GM12878 (cell line): Measurements from ENCODE around the gene NOTCH3.

Source experiments
- EP300 ChIP-seq, 2 experiments: fragments of 150-350 bp in 1 of 2; IDR thresholded peaks; 2 replicates each; pipeline ENCODE4 v1.6.1; 2011 to 2012; ENCODE audit warnings: low read depth in 2 of 2, low read length in 2 of 2, borderline replicate concordance in 1 of 2, improper control_type of control experiment in 1 of 2, inconsistent platforms in 1 of 2; ENCODE audit not compliant: control insufficient read depth in 1 of 2
- EZH2 ChIP-seq: IDR thresholded peaks from 2 replicates; pipeline ENCODE4 v1.6.1; 2012; ENCODE audit warnings: low read depth, mild to moderate bottlenecking, control low read depth, inconsistent platforms, low read length, borderline replicate concordance; ENCODE audit not compliant: control insufficient read depth
- JUNB ChIP-seq: IDR thresholded peaks from 2 replicates; pipeline ENCODE4 v1.6.1; 2016; ENCODE audit warnings: antibody characterized with exemption, mild to moderate bottlenecking
- POLR2A ChIP-seq: IDR thresholded peaks from 2 replicates; pipeline ENCODE4 v1.6.1; 2011; ENCODE audit warnings: low read depth, mild to moderate bottlenecking, low read length
- TF ChIP-seq, protein P1 (sequence below), 3 experiments: IDR thresholded peaks in 2 of 3; conservative IDR thresholded peaks in 1 of 3; 2 replicates each; pipeline ENCODE4 v1.5.1; 2011; ENCODE audit warnings: low read depth in 3 of 3, low read length in 3 of 3, mild to moderate bottlenecking in 3 of 3, control low read depth in 2 of 3, moderate library complexity in 2 of 3, inconsistent platforms in 1 of 3, mixed read lengths in 1 of 3; ENCODE audit not compliant: control insufficient read depth in 2 of 3, insufficient read depth in 1 of 3; ENCODE audit errors: extremely low read depth in 1 of 3

DNA sequence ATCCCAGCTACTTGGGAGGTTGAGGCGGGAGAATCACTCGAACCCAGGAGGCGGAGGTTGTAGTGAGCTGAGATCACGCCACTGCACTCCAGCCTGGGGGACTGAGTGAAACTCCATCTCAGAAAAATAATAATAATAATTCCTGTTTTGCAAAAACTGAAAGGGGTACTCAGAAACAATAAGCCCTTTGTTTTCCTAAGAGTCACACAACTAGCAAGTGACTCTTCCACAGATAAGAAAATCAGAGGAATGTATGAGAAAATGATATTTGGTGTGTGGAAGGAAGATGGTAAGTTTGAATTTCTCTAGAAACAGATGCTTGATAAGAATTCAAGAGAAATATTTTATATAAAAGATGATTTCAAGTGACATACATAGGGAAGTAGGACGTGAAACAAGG lies 58.5 kb downstream of the NOTCH3 start:
- TF ChIP-seq POLR2A, result no peak
- TF ChIP-seq, protein P1, sequence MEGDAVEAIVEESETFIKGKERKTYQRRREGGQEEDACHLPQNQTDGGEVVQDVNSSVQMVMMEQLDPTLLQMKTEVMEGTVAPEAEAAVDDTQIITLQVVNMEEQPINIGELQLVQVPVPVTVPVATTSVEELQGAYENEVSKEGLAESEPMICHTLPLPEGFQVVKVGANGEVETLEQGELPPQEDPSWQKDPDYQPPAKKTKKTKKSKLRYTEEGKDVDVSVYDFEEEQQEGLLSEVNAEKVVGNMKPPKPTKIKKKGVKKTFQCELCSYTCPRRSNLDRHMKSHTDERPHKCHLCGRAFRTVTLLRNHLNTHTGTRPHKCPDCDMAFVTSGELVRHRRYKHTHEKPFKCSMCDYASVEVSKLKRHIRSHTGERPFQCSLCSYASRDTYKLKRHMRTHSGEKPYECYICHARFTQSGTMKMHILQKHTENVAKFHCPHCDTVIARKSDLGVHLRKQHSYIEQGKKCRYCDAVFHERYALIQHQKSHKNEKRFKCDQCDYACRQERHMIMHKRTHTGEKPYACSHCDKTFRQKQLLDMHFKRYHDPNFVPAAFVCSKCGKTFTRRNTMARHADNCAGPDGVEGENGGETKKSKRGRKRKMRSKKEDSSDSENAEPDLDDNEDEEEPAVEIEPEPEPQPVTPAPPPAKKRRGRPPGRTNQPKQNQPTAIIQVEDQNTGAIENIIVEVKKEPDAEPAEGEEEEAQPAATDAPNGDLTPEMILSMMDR (IDR thresholded peaks at IDR 0.05 in 2 of 3, conservative IDR thresholded peaks at IDR 0.05 in 1 of 3; ENCODE audit: control insufficient read depth in 2 of 3, extremely low read depth in 1 of 3, insufficient read depth in 1 of 3, low read depth in 3 of 3, low read length in 3 of 3), result no peak
- no peak for TF ChIP-seq JUNB
- TF ChIP-seq EP300 (IDR thresholded peaks at IDR 0.05; ENCODE audit: borderline replicate concordance in 1 of 2, control insufficient read depth in 1 of 2, low read depth in 2 of 2, low read length in 2 of 2), result no peak
- TF ChIP-seq EZH2, result no peak
